Suprapubic skin (tissue), 3 donors: ENCODE data around the gene MYMX.

Experiments
- EP300 ChIP-seq: sonication (generic); formaldehyde crosslinking; IDR thresholded peaks from one replicate; pipeline ENCODE4 v1.6.1; 2017; ENCODE audit warnings: antibody characterized with exemption
- POLR2A ChIP-seq, 2 donors: fragments of 450-650 bp; IDR thresholded peaks; one replicate each; pipeline ENCODE4 v1.6.1; 2017; ENCODE audit warnings: antibody characterized with exemption in 2 of 2, mild to moderate bottlenecking in 2 of 2, moderate library complexity in 2 of 2
- TF ChIP-seq, protein P1 (sequence below), 2 donors: fragments of 200-600 bp in 1 of 2; fragments of 450-650 bp in 1 of 2; sonication (generic) in 1 of 2; IDR thresholded peaks; one replicate each; pipeline ENCODE4 v1.5.1; 2016 to 2019; ENCODE audit warnings: antibody characterized with exemption in 2 of 2, mild to moderate bottlenecking in 1 of 2, moderate library complexity in 1 of 2

DNA sequence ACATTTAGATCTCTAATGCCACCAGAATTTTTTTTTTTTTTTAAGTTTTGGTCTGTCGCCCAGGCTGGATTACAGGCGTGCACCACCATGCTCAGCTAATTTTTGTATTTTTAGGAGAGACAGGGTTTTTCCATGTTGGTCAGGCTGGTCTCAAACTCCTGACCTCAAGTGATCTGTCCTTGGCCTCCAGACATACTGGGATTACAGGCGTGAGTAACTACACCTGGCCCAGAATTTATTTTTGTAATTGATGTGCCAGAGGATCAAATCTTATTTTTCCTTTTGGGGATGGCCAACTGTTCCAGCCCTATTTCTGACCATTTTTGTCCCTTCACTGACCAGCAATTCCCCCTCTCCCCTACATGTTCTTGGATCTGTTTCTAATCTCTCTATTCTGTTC is 18.0 kb upstream of the MYMX start:
- TF ChIP-seq, protein P1, sequence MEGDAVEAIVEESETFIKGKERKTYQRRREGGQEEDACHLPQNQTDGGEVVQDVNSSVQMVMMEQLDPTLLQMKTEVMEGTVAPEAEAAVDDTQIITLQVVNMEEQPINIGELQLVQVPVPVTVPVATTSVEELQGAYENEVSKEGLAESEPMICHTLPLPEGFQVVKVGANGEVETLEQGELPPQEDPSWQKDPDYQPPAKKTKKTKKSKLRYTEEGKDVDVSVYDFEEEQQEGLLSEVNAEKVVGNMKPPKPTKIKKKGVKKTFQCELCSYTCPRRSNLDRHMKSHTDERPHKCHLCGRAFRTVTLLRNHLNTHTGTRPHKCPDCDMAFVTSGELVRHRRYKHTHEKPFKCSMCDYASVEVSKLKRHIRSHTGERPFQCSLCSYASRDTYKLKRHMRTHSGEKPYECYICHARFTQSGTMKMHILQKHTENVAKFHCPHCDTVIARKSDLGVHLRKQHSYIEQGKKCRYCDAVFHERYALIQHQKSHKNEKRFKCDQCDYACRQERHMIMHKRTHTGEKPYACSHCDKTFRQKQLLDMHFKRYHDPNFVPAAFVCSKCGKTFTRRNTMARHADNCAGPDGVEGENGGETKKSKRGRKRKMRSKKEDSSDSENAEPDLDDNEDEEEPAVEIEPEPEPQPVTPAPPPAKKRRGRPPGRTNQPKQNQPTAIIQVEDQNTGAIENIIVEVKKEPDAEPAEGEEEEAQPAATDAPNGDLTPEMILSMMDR (IDR thresholded peaks at IDR 0.05), result no peak
- TF ChIP-seq POLR2A (IDR thresholded peaks at IDR 0.05) (no peak), EP300 (no peak)
